ENCODE measurements around the gene ALG6. TPM values are rescaled to one million over a fixed set of nuclear protein-coding genes. Genes with fewer than 3 reads are reported as not detected.
A peak's percentile ranks its signal among the peaks of the same experiment; 100 is the strongest.

ALG6 gene
- 10 to 100 TPM; 11.8 to 16.7 TPM for total RNA-seq
- 10 to 100 TPM; 17.1 to 27.3 (median 24.0) TPM for polyA plus RNA-seq (ENCODE audit: insufficient read length in 6 of 6)
- long read RNA-seq, donor 1, partial matches to known transcripts: 65 of 122 reads
- long read RNA-seq, donor 1, other reads (novel, unspliced or antisense): 55 of 122 reads
- long read RNA-seq, donor 2, transcript ALG6-206 (2 exons, 985 nt): major isoform, 5 of 15 reads
- long read RNA-seq, donor 2, partial matches to known transcripts: 5 of 15 reads
- long read RNA-seq, donor 2, other reads (novel, unspliced or antisense): 5 of 15 reads
- long read RNA-seq, donor 3, partial matches to known transcripts: 0 of 7 reads
- long read RNA-seq, donor 3, other reads (novel, unspliced or antisense): 6 of 7 reads
- long read RNA-seq, donor 4, partial matches to known transcripts: 0 of 2 reads
- long read RNA-seq, donor 4, other reads (novel, unspliced or antisense): 1 of 2 reads
- long read RNA-seq, donor 5, partial matches to known transcripts: 58 of 73 reads
- long read RNA-seq, donor 5, other reads (novel, unspliced or antisense): 12 of 73 reads
- long read RNA-seq, donor 6, partial matches to known transcripts: 0 of 10 reads
- long read RNA-seq, donor 6, other reads (novel, unspliced or antisense): 8 of 10 reads
- long read RNA-seq, donor 7, transcript ALG6-206 (2 exons, 985 nt): major isoform, 5 of 5 reads
- long read RNA-seq, donor 7, partial matches to known transcripts: 0 of 5 reads
- long read RNA-seq, donor 7, other reads (novel, unspliced or antisense): 0 of 5 reads
- long read RNA-seq, donor 8, partial matches to known transcripts: 0 of 3 reads
- long read RNA-seq, donor 8, other reads (novel, unspliced or antisense): 0 of 3 reads
- long read RNA-seq, donor 9: 0 reads
- long read RNA-seq, donor 10, partial matches to known transcripts: 0 of 1 reads
- long read RNA-seq, donor 10, other reads (novel, unspliced or antisense): 0 of 1 reads
- long read RNA-seq, donor 11, partial matches to known transcripts: 0 of 1 reads
- long read RNA-seq, donor 11, other reads (novel, unspliced or antisense): 0 of 1 reads
- long read RNA-seq, donor 12: 0 reads

- Histone ChIP-seq H3K27me3 (no peaks in the 10 kb centered on the region), H3K4me3 (peak within 1 kb of the TSS; percentile 68 to 81), H3K27ac (peak within 1 kb of the TSS; percentile 57 to 83), H3K9me3 (no peaks in the 10 kb centered on the region), H3K4me1 (peaks cover 3 to 16% of the 10 kb centered on the region in 2 donors), H3K36me3 (no peaks in the 10 kb centered on the region)
- DNase-seq (peak; percentile 93 to 100 (median 96)), ATAC-seq (peak; percentile 99)
- intact Hi-C loops (cut with DNase I): no loop called here
- TF ChIP-seq CTCF (IDR thresholded peaks at IDR 0.05): no peak
Observed at GRCh38 chr1:63367215-63368103, at the start of gene ALG6. Gene ALG6, plus strand, starts transcription at chr1:63367627. Its CDS starts 3,351 bp downstream, at chr1:63370978.

- H3K4me3 ChIP-seq: peak overlapping the region; percentile 23 to 52
- no peaks in the 10 kb centered on the region for H3K36me3 ChIP-seq
- H3K9me3 ChIP-seq: no peaks in the 10 kb centered on the region
- no peak for ATAC-seq
- peaks cover 11 to 44% of the 10 kb centered on the region in 2 donors for H3K4me1 ChIP-seq
- H3K27me3 ChIP-seq: peaks cover 94 to 100% of the 10 kb centered on the region in 2 donors
- no peak overlapping the region for H3K27ac ChIP-seq
- intact Hi-C loops (cut with DNase I): no loop called here
- no peak for TF ChIP-seq CTCF (IDR thresholded peaks at IDR 0.05)
- DNase-seq: no peak
Observed at GRCh38 chr1:63317817-63318152, 49.6 kb upstream of the ALG6 start.

GRCh38 chr1:63318201-63318979, 49.0 kb upstream of the ALG6 start:
- Histone ChIP-seq H3K27ac (no peak overlapping the region), H3K9me3 (no peaks in the 10 kb centered on the region), H3K4me3 (no peak overlapping the region), H3K4me1 (peaks cover 11 to 50% of the 10 kb centered on the region in 2 donors), H3K36me3 (no peaks in the 10 kb centered on the region), H3K27me3 (peaks cover 99 to 100% of the 10 kb centered on the region in 2 donors)
- DNase-seq (no peak), ATAC-seq (no peak)
- intact Hi-C loops (cut with DNase I): no loop called here
- TF ChIP-seq CTCF (IDR thresholded peaks at IDR 0.05): no peak

Data from left lung (tissue), 14 donors.